Endothelial cell of umbilical vein (primary cell): Measurements from ENCODE around the gene SLC9A9.

ENCODE experiments used
- CTCF ChIP-seq, 2 donors: IDR thresholded peaks; 1 replicate in 1 of 2; 2 replicates in 1 of 2; pipeline ENCODE4 v1.5.1; 2011; ENCODE audit warnings: low read length in 2 of 2, mild to moderate bottlenecking in 2 of 2, moderate library complexity in 2 of 2, control low read depth in 1 of 2, inconsistent platforms in 1 of 2, low read depth in 1 of 2; ENCODE audit not compliant: insufficient read depth in 1 of 2; ENCODE audit errors: extremely low read depth in 1 of 2
- FOS ChIP-seq: IDR thresholded peaks from 2 replicates; pipeline ENCODE4 v1.6.1; 2011; ENCODE audit warnings: mild to moderate bottlenecking, low read length, moderate library complexity, borderline replicate concordance; ENCODE audit not compliant: insufficient read depth
- JUN ChIP-seq: IDR thresholded peaks from 2 replicates; pipeline ENCODE4 v1.6.1; 2011; ENCODE audit warnings: borderline replicate concordance, low read depth; ENCODE audit not compliant: insufficient read length, insufficient read depth
- POLR2A ChIP-seq: IDR thresholded peaks from 2 replicates; pipeline ENCODE4 v1.6.1; 2012; ENCODE audit warnings: low read depth, mild to moderate bottlenecking, control low read depth, low read length
- POLR2AphosphoS5 ChIP-seq: IDR thresholded peaks from 2 replicates; pipeline ENCODE4 v1.6.1; 2012; ENCODE audit warnings: low read depth, mild to moderate bottlenecking, control low read depth, low read length, moderate library complexity; ENCODE audit not compliant: insufficient read depth

- TF ChIP-seq CTCF (IDR thresholded peaks at IDR 0.05; ENCODE audit: extremely low read depth in 1 of 2, insufficient read depth in 1 of 2, low read depth in 1 of 2, low read length in 2 of 2): no peak
- TF ChIP-seq FOS: no peak
- TF ChIP-seq POLR2A: no peak
- no peak for TF ChIP-seq JUN
- no peak for TF ChIP-seq POLR2AphosphoS5
Observed at GRCh38 chr3:143472731-143473523, 375.3 kb downstream of the SLC9A9 start.
